T47D (cell line): ENCODE results near the gene PRRC2A.
A peak's percentile ranks its signal among the peaks of the same experiment; 100 is the strongest.

Experiments used
- DNase-seq, 2 experiments: peaks; one replicate each; pipeline versions ENCODE4 v3.0.0 to v3.0.0-alpha.2; 2011 to 2012; ENCODE audit warnings: low read depth in 1 of 2, low spot score in 1 of 2
- JUND ChIP-seq: IDR thresholded peaks from 2 replicates; pipeline ENCODE4 v1.6.1; 2012; ENCODE audit warnings: low read depth
- in situ Hi-C: cut with HindIII; loops from 2 replicates; pipeline ENCODE4 v1.10.0; 2016; ENCODE audit warnings: low sequenced_read_pairs, low pct_unique_long_range_greater_than_20kb

Gene PRRC2A

DNA sequence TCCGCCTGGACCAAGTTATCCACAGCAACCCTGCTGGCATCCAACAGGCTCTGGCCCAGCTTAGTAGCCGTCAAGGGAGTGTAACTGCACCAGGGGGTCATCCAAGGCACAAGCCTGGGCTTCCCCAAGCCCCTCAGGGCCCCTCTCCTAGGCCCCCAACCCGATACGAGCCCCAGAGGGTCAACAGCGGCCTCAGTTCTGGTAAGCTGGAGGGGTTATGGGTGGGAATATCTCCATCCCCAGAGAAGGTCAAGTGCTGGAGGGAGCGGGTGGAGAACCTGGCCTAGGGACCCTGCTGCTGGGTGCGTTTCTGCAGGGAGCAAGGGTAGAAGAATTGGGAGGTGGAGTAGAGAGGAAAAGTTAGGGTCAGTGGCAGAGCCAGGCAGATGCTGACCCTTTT, 12.9 kb downstream of the PRRC2A start:
- TF ChIP-seq JUND: no peak
- DNase-seq: no peak
- in situ Hi-C loops: no loop called here

DNA sequence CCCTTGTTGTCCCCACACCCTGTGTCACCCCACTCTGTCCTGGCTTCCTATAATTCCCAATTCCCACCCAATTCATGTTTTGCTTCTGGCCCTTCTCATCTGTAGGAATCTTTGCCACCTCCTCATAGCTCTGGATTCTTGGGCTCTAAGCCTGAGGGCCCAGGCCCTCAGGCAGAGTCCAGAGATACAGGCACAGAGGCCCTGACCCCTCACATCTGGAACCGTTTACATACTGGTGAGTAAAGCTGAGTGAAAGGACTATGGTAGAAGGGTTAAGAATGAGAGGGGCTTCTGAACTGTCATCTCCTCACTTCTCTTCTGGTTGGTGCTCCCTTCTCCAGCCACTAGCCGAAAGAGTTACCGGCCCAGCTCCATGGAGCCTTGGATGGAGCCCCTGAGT, 13.6 kb downstream of the PRRC2A start:
- no peak for TF ChIP-seq JUND
- DNase-seq: no peak
- in situ Hi-C loops: no loop called here

DNA sequence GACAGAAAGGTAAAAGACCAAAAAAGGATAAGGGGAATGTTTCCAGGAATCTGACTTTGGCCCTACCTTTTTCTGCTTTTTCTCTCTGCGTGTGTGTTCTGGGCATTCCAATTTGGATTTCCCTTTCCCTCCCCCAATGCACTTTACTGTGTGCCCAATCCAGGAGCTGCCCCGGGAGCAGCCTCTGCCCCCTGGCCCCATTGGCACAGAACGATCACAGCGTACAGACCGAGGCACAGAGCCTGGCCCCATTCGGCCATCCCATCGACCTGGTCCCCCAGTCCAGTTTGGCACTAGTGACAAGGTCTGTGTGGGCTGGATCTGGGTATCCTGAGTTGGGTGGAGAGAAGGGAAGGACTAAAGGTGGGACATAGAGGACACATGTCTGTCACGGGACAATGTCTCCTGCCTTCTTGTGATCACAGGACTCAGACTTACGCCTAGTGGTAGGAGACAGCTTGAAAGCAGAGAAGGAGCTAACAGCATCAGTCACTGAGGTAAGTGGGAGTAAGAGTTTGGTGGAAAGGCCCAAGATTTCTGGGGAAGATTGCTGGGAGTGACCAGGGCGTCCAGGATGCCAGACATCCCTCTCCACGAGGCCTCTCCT, 14.6 kb downstream of the PRRC2A start:
- no peak for TF ChIP-seq JUND
- in situ Hi-C loops: no loop called here
- DNase-seq: no peak

DNA sequence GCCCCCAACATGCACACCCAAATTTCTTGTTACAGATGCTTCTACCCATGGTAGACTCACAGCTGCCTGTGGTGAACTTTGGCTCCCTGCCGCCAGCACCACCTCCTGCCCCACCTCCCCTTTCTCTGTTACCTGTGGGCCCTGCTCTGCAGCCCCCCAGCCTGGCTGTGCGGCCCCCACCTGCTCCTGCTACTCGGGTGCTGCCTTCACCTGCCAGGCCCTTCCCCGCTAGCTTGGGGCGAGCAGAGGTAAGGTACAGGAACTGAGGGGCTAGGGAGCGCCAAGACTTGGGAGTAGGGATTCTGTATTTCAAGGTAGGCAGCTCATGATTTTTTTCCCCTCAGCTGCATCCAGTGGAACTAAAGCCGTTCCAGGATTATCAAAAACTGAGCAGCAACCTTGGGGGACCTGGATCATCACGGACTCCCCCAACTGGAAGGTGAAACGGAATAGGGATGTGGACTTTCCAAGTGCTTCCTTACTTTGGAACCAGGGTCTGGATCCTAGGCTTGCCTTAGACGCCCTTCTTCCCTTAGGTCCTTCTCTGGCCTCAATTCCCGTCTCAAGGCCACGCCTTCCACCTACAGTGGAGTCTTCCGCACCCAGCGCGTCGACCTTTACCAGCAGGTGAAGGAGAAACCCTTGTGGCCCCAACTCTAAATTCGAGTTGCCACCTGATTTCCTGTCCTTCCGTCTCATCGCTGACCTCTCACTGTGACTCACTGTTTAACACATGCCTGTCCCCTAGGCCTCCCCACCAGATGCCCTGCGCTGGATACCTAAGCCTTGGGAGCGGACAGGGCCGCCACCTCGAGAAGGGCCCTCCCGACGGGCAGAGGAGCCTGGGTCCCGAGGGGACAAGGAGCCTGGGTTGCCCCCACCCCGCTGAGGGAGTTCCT, 16.4 kb downstream of the PRRC2A start:
- in situ Hi-C loops: no loop called here
- no peak for TF ChIP-seq JUND

DNA sequence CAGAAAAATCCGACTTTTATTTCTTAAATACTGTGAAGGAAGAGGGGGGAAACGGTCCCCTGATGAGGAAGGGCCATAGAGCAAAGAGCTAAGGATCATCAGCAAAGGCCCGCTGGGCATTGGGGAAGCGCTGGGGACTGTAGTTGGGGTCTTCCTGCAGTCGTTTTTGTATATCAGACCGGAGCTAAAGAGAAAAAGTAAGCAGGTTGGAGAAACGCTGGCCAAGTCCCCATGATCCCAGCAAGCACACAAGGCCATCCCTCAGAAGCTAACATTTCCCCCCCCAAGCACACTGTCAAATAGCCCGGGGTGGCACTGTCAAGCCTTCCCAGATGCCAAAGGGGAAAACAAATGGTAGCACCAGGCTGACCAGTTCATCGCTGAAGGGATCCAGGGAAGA, 18.5 kb downstream of the PRRC2A start:
- in situ Hi-C loops: no loop called here
- DNase-seq: peak in 1 of 2 experiments; percentile 33
- no peak for TF ChIP-seq JUND

More for the DNA sequence above, 16.4 kb downstream of the PRRC2A start:
- DNase-seq: no peak

DNA sequence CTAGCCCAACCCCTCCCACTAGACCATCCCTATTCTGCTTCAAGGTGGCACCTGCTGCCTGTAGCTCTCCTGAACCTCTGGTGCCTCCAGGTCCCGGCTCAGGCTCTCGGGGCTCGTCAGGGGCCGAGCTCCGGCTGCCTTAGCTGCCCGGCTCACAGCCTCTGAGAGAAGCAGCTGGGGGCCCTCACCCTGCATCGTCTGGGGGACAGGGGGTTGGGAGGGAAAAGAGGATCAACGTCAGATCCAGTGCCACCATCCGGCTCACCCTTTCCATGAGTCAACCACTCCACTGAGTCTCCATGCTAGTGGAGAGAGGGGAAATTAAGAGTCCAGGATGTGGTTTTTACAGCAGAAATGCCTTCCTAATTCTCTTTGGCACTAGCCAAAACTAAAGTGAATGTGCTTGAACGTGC, 18.9 kb downstream of the PRRC2A start:
- in situ Hi-C loops: no loop called here
- DNase-seq: no peak
- TF ChIP-seq JUND: no peak

DNA sequence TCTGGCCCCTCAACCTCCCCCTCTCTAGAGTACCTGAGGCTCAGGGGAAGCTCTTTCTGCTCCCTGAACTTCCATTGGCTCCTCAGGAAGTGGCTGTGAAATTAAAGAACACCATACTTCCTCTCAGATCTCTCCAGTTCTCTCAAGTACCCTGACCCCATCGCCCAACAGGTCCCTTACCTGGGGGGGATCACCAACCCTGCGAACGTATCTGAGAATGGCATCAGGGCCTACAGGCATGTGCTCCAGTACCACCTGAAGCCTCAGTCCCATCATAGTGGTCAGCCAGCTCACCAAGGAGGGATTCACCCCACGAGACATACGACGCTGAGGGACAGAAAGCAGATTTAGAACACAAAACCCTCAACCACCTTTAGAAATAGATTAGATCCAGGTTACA, 20.1 kb downstream of the PRRC2A start:
- no peak for TF ChIP-seq JUND
- DNase-seq: no peak
- in situ Hi-C loops: no loop called here

DNA sequence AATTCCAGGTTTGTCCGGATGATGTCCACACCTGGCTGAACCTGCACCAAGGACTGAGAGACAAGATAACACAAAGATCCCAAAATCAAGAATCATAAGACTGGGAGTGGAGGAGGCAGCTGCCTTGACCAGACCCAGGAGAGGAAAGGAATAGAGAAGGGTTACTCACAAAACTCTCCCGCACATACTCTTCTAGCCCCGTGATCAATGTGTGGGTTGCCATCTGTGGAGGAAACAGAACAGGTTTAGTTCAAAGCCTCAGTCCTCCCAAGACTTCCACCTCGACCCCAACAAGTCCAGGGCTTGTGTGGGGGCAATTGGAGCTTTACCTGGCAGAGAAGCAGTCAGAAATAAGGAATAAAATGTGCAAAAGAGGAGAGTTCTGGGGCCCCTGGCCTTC, 20.9 kb downstream of the PRRC2A start:
- in situ Hi-C loops: no loop called here
- TF ChIP-seq JUND: no peak
- DNase-seq: no peak

DNA sequence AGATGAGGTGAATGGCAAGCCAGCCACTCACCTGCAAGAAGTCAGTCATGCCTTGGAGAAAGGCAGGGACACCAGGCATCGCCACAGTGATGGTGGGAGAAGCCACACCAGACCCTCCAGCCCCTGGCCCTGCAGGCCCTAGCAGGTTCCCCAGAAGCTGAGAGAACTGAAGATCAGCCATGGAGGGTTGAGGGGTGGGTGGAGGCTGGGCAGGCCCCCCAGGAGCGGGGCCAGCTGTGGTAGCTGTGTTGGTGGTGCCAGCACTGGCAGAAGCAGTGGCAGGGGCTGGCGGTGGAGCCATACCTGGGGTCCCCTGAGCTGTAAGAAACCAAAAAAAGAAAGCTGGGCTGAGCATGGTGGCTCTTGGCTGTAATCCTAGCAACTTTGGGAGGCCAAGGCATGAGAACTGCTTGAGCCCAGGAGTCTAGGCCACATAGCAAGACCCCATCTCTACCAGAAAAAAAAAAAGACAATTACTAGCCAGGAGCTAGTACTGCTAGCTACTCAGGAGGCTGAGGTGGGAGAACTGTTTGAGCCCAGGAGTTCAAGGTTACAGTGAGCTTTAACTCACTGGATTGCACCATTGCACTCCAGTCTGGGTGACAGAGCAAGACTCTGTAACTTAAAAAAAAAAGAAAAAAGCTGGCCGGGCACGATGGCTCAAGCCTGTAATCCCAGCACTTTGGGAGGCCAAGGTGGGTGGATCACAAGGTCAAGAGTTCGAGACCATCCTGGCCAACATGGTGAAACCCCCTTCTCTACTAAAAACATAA, 22.5 kb downstream of the PRRC2A start:
- in situ Hi-C loops: no loop called here
- no peak for DNase-seq
- no peak for TF ChIP-seq JUND

DNA sequence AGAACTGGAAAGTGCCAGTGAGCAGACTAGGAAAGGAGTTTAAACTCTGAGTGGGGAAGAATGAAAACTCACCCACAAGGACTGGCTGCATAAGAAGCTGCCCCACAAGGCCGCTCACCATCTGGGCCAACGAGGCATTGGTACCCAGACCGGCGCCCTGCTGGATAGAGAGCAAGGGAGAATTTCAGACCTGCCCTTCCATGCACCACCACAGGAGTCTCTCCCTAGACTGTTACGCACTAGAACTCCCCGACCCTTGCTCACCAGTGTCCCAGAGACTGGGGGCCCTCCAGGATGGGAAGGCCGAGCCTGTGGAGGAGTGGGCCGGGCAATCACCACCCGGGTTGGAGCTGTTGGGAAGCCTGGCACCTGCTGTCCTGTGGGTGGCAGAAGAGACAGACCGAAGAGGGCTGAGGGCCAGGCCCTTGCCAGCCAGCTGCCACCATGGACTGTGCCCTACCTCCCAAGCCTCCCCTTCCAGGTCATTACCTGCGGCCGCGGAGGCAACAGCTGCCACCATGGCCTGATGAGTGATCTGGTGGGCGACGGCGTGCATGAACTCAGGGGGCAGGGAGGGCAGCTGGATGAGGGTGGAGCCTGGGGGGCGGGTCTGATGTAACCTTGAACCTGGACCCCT, 23.4 kb downstream of the PRRC2A start:
- in situ Hi-C loops: no loop called here
- DNase-seq: no peak
- TF ChIP-seq JUND: no peak

DNA sequence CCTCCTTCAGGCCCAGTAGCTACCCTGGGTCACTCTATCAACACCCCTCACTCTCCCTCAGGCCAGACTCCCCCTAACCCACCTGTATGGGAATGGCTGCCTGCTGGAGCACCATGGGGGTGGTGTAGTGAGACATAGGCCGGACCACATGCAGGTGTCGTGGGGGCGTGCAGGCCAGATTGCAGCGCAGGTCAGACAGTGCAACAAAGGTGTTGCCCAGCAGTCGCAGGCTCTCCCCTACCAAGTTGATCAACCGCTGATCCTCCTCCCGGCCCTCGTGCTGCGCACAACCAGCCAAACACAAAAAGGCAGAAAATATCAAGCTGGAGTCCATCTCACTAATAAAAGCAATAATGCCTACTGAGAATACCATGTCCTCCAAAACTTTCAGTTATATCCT, 24.8 kb downstream of the PRRC2A start:
- no peak for TF ChIP-seq JUND
- in situ Hi-C loops: no loop called here
- no peak for DNase-seq

DNA sequence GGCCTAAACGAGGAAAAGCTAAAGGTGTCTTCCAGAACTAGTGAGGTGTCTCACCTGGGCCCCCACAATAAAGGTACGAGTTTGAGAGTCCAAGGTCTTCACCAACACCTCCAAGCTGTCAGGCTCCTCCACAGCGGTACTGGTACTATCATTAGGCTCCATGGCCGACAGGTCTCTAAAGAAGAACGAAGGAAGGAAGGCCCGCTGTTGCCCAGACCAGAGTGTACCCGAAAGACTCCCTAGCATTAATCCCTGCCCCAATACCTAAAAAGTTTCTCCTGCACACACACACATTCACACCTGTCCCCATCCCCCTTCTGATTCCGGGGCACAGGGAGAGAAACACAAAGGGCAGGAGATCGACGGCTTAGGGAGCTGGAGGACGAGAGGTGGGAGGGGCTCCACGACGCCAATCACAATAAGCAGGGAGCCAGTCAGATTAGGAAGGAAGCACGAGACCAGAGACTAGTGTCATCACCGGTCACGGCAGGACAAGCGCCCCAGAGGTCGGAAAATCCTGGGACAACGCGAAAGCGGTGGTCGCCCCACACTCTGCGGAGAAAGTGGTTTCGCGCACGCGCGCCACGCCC, 31.2 kb downstream of the PRRC2A start:
- TF ChIP-seq JUND: no peak
- DNase-seq: peak; percentile 59 to 81
- in situ Hi-C loops: no loop called here
